ENCODE results near the gene SLC46A1.

DNA sequence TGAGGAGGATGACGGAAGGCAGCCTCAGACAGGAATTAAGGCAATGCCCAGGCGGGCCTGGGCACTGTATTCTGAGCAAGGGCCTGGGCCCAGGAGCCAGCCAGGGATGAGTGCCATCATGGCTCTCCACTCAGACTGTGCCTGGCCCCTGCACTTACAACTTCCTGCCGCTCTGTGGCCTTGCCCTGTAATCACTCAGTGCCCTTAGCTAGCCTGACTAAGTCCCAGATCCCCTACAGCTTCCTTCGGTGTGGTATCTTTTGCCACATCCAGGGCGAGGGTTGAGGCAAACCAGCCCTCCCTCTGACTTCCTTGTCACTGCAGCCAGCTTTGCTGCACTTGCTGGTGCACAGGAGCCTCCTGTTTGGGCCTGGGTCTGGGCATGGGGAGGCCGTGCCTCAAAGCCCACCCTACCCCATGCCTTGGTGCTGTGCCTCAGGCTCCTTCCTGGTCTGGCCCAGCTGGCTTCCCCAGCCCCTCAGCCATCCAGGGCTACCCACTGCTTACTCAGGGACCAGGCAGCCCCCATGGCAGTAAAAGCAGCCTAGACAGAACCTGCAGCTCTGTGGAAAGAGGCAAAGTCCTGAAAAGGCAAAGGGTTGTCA lies 9.3 kb downstream of the SLC46A1 start:
- TF ChIP-seq, protein P1, sequence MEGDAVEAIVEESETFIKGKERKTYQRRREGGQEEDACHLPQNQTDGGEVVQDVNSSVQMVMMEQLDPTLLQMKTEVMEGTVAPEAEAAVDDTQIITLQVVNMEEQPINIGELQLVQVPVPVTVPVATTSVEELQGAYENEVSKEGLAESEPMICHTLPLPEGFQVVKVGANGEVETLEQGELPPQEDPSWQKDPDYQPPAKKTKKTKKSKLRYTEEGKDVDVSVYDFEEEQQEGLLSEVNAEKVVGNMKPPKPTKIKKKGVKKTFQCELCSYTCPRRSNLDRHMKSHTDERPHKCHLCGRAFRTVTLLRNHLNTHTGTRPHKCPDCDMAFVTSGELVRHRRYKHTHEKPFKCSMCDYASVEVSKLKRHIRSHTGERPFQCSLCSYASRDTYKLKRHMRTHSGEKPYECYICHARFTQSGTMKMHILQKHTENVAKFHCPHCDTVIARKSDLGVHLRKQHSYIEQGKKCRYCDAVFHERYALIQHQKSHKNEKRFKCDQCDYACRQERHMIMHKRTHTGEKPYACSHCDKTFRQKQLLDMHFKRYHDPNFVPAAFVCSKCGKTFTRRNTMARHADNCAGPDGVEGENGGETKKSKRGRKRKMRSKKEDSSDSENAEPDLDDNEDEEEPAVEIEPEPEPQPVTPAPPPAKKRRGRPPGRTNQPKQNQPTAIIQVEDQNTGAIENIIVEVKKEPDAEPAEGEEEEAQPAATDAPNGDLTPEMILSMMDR (IDR thresholded peaks at IDR 0.05; ENCODE audit: low read depth, low read length): no peak
- no peak for TF ChIP-seq EZH2phosphoT487 (IDR thresholded peaks at IDR 0.05; ENCODE audit: low read depth)
